PFSK-1 (cell line): ENCODE measurements around the gene CHRNA1.

Experiments used
- FOXP2 ChIP-seq: optimal IDR thresholded peaks from 2 replicates; pipeline ENCODE3; 2011; ENCODE audit warnings: borderline replicate concordance, control low read depth, inconsistent platforms; ENCODE audit not compliant: insufficient read depth; ENCODE audit errors: extremely low read length, extremely low read depth
- POLR2AphosphoS5 ChIP-seq: IDR thresholded peaks from 2 replicates; pipeline ENCODE4 v1.6.1; 2012; ENCODE audit warnings: low read depth, mild to moderate bottlenecking, control low read depth, low read length, moderate library complexity
- REST ChIP-seq, 2 experiments: IDR thresholded peaks; 2 replicates each; pipeline versions ENCODE4 v1.6.1 to v1.8.0; 2011 to 2012; ENCODE audit warnings: low read depth in 2 of 2, low read length in 2 of 2, control low read depth in 1 of 2, inconsistent platforms in 1 of 2, mild to moderate bottlenecking in 1 of 2, moderate library complexity in 1 of 2; ENCODE audit not compliant: insufficient read depth in 1 of 2
- SIN3A ChIP-seq: IDR thresholded peaks from 2 replicates; pipeline ENCODE4 v1.6.1; 2012; ENCODE audit warnings: mild to moderate bottlenecking, low read length, moderate library complexity, borderline replicate concordance; ENCODE audit not compliant: insufficient read depth
- TAF1 ChIP-seq: IDR thresholded peaks from 2 replicates; pipeline ENCODE4 v1.6.1; 2012; ENCODE audit warnings: low read length, control low read depth, borderline replicate concordance; ENCODE audit not compliant: insufficient read depth

Gene CHRNA1

GRCh38 chr2:174730698-174731018 is 33.6 kb downstream of the CHRNA1 start:
- TF ChIP-seq REST (IDR thresholded peaks at IDR 0.05; ENCODE audit: insufficient read depth in 1 of 2, low read depth in 2 of 2, low read length in 2 of 2) (no peak), SIN3A (no peak), TAF1 (no peak), POLR2AphosphoS5 (no peak), FOXP2 (no peak)

GRCh38 chr2:174729797-174730697 is 34.2 kb downstream of the CHRNA1 start:
- no peak for TF ChIP-seq REST (IDR thresholded peaks at IDR 0.05; ENCODE audit: insufficient read depth in 1 of 2, low read depth in 2 of 2, low read length in 2 of 2)
- no peak for TF ChIP-seq TAF1
- TF ChIP-seq POLR2AphosphoS5: no peak
- no peak for TF ChIP-seq FOXP2
- no peak for TF ChIP-seq SIN3A

- TF ChIP-seq SIN3A (no peak), POLR2AphosphoS5 (no peak), FOXP2 (no peak)
Observed at GRCh38 chr2:174728096-174728495, 36.2 kb downstream of the CHRNA1 start.

- TF ChIP-seq POLR2AphosphoS5: no peak
- TF ChIP-seq FOXP2: no peak
- no peak for TF ChIP-seq REST (IDR thresholded peaks at IDR 0.05; ENCODE audit: insufficient read depth in 1 of 2, low read depth in 2 of 2, low read length in 2 of 2)
- no peak for TF ChIP-seq TAF1
- no peak for TF ChIP-seq SIN3A
Observed at GRCh38 chr2:174726212-174726611, 38.1 kb downstream of the CHRNA1 start.

- TF ChIP-seq FOXP2 (no peak), POLR2AphosphoS5 (no peak), REST (IDR thresholded peaks at IDR 0.05; ENCODE audit: insufficient read depth in 1 of 2, low read depth in 2 of 2, low read length in 2 of 2) (no peak), SIN3A (no peak), TAF1 (no peak)
Observed at GRCh38 chr2:174722942-174723592, 41.2 kb downstream of the CHRNA1 start.
